Gastrocnemius medialis (tissue), 4 donors: ENCODE measurements around the gene ZBTB44.

ENCODE experiments used
- CTCF ChIP-seq, 5 experiments: fragments of 450-650 bp in 3 of 5; fragments of 200-600 bp in 2 of 5; sonication (generic) in 2 of 5; IDR thresholded peaks in 4 of 5; conservative IDR thresholded peaks in 1 of 5; 1 replicate in 4 of 5; 2 replicates in 1 of 5; pipeline ENCODE4 v1.5.1; 2016 to 2019; ENCODE audit warnings: antibody characterized with exemption in 5 of 5, mild to moderate bottlenecking in 3 of 5, moderate library complexity in 3 of 5
- POLR2A ChIP-seq, 2 donors: fragments of 450-650 bp; IDR thresholded peaks; one replicate each; pipeline ENCODE4 v1.6.1; 2017; ENCODE audit warnings: antibody characterized with exemption in 2 of 2, mild to moderate bottlenecking in 2 of 2, moderate library complexity in 2 of 2

- TF ChIP-seq CTCF (IDR thresholded peaks at IDR 0.05 in 4 of 5, conservative IDR thresholded peaks at IDR 0.05 in 1 of 5) (no peak), POLR2A (IDR thresholded peaks at IDR 0.05) (no peak)
Measured at GRCh38 chr11:130227373-130227772, 87.3 kb downstream of the ZBTB44 start.
